Measurements from ENCODE around the gene ERG.

Gene ERG

DNA sequence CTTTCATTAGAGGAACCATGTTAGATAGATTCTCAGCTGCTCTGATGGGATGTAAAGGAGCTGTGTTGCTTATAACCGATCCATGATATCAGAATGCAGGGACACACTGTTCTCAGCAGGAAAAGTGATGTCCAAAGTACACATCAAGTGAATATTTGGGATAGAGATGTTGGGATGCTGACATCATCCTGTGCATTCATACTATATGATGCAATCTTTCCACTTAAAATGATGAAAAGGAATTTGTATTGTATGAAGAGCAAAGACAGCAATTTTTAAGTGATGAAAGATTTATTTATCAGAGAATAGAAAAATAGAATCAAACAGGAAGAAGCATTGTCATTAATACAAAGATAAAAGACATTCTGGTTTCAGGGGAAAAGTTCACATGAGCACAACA is 110.1 kb downstream of the ERG start:
- no peak for DNase-seq

DNA sequence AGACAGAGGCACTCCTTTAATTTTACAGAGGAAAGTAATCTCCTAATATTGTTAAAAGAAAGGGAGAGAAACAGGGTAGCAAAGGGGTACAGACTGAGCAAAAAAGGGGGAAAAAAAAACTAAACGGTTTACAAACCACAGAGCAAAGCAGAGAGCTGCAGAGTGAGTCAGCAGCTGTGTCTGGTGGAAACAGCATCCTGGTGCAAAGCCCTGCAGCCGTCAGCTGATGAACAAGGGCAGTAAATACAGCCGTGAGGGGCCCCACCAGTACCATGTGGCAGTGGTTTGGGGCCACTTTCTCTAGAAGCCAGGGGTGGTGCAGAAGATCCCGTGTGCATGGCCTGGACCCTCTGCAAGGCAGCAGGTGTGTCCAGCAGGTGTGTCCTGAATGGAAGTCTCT is 111.3 kb downstream of the ERG start:
- DNase-seq, result no peak

DNA sequence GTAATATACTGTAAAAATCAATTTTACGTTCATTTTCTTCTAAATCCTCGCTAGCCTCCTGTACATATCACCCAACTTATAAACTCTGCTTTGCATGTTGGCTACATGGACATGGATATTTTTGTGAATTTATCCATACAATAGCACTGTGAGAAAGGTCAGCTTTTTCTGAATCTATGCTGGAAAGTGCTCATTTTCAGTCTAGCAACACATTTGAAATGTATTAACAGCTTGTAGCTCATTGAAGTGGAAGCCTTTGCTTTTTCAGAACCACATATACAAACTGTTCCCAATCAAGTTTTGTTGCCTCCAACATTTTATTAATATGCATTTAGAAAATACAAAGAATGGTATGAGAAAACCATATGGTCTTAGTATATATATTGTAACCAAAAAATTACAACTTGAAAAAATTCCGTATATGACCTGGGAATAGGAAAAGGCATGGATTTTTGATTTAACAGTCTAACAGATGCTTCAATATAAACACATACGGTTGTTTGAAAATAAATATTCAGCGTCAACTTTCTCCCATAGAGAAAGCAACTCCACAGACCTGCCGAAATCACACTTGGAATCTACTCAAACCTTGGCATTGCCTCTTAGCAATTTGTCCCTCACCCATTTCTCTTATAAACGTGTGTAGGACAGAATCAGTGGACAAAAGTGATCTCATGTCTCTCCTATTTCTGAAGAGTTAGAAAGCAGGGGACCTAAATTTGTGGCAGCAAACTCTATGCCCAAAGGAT is 112.7 kb downstream of the ERG start:
- DNase-seq, result no peak

DNA sequence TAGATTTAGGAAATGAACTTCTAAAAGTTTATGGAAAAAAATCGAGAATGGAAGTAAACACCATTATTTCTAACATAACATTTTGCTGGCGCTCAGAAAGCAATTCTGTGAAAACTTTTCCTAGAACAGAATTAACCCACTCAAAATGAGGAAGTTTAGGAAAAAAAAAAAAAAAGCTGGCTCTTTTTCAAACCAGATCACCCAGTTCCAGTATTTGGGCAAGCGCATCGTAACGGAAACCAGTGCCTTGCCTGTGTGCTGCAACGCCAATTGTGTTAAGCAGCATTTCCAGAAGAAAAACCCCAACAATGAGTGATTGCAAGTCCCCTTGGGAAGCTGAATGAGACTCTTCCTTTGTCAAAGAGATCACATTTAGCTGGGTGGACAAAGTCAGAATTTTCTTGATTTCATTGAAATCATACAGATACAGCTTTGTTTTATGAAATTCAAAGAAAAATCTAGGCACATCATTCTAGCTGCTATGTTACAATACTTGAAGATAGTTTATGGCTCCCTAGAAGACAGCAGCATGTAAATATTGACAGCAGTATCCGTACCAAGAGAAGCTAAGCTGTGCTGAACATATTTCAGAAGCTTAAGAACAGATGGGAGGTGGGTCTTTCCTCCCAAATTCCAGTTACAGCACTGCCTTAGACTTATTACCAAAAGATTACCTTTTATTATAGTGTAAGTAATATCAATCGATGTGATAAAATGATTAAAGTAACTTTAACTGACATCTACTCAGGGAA is 113.4 kb downstream of the ERG start:
- no peak for DNase-seq

DNA sequence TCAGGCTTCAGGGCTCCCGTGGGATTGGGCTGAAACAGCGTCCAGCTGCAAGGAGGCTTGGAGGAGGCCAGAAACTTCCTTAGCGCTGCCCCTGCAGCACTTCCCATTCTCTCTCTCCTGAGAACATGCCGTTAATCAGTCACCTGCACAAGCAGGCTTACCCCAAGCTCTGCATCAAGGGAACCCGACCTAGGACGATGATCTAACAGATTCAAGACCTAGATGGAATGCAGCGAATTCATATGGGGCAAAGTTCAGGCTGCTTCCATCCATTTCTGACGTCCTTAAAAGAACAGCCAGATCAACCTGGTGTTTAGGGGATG is 114.1 kb downstream of the ERG start:
- DNase-seq, result no peak

DNA sequence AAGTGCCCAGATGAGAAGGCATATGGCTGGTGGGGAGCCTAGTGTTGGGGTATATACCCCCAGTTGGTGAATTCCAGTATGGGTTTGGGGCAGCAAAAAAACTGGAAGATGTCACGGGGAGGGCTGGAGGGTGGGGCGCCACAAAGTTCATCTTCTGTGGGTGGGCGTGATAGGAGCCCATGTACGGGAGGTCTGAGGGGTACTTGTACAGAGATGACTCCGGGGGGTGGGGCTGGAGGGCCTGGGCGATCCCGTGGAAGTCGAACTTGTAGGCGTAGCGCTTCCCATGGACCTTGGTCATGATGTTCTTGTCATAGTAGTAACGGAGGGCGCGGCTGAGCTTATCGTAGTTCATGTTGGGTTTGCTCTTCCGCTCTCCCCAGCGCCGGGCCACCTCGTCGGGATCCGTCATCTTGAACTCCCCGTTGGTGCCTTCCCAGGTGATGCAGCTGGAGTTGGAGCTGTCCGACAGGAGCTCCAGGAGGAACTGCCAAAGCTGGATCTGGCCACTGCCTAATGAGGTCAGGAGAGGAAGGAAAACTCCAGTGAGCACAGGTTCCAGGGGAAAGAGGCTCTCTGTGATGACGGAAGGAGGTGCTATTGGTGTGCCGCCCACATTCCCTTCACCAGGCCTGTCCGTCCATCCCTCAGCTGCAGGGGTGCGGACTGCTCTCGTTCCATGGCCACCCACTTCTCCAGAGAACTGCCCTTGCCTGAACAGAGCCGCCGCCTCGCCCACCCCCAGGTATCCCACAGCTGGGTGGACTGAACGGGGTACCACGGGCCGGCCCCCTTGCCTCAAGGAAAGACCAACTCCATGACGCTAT is 114.7 kb downstream of the ERG start:
- no peak for DNase-seq

DNA sequence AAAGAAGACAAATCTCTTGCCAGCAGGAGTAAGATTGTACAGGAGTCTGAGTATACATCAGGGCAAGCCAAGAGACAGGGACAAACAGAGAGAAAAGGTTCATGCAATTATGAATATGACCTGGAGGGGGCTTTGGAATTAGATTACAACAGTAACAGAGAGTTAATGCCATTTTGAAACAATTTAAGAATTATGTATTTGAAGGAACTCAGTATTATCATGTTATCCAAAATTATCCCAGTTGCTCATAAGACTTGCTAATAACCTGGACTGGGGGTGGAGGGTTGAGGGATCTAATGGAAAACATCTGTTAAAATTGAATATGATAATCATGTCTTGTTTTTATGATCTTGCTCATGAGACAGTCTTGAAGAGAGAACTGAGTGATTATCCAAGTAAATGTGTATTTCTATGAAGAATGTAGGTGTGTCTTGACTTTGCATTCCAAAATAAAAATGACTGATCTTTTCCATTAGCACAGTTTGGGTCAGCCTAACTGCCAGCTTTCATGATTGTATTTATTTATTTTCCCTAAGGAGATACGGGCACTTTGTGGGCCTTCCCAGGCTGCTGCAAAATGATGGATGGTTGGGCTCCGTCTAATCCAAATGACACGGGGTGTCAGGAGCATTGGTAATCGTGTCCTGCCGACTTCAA is 117.7 kb downstream of the ERG start:
- peak in 1 of 3 experiments; percentile 22 for DNase-seq

DNA sequence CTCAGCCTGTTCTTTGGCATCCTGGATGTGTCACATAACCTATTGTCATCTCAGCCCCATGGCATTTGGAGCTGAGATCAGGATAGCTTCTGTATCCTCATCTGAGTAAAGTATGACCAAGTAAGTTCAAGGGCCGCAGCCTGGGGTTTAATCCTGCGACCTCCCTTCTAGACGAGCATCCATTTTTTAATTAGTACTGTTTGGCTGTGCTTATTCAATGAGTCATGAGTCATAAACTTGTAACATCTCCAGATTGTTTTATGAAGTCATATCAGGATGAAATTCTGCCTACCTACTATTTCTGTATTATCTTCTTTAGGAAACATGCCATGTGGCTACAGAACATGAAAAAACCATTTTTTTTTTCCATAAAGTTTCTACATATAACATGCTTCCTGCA is 119.1 kb downstream of the ERG start:
- DNase-seq, result no peak

DNA sequence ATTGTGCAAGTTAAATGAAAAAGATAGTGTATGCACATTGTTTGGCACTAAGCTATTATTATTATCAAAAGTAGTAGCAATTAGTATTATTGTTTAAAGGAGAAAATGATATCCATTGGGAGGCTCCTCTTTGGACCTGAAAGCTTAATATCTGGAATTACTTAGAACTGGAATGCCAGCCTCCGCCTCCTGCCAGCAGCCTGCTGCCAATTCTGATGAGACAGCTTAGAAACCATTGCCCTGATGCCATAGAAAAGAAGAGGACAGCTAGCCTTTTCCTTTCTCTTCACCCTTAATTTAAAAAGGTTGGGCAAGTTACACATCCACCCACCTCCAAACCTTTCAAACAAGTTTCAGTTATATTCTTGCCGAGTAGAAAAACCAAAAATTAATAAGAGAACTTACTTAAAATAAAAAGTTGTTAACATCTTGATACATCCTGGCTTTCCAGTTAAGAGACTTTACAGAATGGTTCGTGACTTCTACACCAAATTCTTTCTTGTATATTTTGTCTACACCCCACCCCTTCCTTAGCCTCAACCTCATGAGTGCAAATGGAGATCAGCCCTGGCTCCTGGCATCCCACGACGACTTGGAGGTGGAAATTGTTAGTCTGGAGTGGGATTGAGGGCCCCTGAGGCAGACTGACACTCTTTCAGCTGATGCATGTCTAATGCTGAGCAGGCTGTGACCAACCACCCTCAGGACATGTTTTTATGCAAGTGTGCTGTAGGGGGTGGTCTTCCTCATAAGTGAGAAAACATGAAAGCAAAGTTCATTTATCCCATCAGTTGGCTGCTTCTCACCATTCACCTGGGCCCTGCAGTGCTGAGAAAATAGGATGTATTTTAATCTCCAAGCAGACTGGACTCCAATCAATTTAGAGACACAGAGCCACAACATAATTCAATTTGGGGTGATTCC is 120.8 kb downstream of the ERG start:
- DNase-seq, result no peak

DNA sequence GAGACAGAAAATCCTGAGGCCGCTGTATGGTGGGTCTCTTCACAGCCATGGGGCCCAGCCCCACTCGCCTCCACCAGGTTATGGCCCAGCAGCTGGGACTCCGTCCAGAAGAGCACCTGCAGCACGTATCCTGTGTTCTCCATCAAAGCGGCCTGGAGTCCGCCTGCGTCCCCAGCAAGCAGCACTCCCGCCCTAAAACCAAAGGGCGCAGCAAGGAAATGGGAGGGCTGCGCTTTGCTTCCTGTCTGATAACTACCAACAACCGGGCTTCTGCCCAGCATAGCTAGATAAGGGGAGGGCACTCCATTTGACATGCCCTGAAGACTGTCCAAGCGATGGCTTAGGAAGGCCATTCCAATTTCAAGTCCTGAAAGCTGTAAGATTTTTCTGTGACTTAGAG is 121.6 kb downstream of the ERG start:
- DNase-seq, result no peak

DNA sequence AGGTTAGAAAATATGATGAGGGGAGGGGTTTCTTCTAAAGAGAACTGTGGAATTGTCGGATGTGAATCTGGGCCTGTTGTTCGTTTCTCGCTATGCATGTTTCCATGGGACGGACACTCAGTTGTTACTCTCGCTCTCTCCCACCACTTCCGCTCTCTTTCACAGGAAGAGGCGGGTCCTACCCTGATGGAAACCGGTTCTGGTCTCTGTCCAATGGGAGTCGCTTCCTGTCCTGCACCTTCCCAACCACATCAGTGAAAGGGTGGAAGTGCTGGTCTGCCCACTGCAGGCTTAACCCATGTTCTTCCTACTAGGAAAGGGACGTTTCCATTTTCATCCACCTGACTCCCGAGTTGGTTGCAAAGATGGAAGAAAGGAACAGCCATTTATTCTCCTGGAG is 122.0 kb downstream of the ERG start:
- DNase-seq, result no peak

DNA sequence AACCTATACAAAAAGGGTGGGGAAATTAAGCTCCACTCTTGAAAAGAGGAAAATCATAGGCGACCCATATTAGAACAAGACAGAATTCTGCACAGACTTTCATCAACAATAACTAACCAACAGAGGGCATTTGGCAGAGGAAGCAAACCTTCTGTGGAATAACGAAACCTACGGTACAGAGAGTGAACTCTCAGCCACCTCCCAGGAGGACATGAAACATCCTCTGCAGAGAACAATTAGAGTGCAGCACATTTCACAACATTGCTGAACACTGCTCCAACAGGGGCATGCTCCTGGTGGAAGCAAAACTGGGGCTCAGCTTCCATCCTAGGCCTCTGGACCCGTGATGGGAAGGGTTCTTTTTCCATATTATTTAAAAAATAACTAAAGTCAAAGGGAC is 130.6 kb downstream of the ERG start:
- DNase-seq, result no peak

DNA sequence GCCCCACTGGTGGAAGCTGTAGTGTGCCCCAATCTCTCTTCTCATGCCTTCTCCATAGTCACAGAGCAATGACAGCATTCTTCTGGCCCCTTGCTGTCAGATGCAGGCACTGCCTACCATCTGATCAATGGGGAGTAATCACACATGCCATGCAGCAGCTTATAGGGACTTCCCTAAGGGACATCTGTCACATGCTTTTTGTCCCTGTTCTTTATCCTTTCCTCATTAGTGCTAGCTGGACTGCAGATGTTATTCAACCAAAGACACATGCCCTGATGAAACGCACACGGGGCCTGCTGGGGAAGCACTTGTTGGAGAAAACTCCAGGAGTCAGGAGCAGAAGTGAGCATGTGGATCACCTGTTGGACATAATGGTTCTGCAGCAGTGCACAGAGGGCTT is 132.8 kb downstream of the ERG start:
- no peak for DNase-seq

DNA sequence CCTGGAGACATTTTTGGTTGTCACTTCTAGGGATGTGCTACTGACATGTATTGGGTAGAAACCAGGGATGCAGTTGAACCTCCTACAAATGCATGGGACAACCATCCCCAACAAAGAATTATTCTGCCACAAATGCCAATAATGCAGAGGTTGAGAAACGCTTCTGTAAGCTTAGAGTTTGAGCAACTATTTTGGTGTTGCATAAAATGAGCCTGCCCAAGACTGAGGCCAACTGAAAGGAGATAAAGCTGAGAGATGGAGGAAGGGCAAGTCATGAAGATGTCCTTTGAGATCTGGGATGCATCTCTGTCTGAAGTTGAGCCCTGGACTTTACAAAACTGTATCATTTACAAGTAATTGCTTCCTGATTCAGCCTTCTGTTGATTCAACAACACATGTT is 134.6 kb downstream of the ERG start:
- DNase-seq, result peak in 1 of 3 experiments; percentile 16

DNA sequence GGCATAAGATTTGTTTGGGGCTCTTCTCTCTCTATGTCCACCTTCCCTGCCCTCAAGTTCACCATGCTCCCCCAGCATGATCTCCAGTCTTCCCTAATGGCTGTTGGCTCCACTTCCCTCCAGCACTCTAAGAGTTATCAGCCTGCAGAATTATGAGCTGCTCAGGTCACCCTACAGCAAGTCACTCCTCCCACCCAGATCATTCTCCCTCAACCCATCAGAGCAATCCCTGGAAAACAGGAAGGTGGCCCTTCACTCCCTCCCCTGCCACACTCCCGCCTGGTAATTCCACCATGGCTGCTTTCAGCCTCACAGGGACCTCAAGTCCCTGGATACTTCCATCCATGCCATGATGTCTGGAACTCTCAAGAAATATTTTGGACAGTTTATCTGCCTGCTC is 137.0 kb downstream of the ERG start:
- no peak for DNase-seq

DNA sequence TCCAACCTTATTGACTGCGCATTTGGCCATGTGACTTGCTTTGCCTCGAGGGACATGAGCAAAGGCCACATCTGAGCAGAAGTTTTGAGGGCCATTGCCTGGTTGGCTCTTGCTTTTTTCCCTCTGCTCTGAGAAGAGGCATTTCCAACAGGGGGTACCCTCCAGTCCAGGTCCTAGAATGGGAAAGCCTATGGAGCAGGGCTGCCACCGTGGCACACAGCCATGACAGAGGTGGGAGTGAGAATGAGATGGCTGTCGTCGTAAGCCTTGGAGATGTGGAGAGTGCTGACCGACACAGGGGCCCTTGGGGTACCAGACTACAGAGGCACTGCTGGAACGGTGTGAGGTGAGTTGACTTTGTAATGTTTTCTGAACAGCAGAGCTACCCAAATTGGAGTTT is 138.4 kb downstream of the ERG start:
- no peak for DNase-seq

DNA sequence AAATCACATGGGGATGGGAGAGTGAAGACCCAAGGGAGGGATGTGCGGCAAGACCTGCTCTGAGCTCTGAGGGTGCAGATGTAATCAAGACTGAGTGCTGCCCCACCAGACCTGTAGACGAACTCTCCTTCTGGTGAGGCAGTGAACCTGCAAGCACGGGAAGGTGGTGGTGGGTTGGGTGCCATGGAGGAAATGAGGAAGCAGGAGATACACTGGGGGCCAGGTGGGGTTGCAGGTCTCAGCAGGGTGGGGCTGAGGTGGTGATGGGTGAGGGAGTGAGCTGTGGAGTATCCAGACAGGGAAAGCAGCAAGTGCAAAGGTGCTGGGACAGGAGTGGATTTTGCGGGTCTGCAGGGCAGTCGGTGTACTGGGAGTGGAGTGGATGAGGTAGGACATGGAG is 139.2 kb downstream of the ERG start:
- no peak for DNase-seq

DNA sequence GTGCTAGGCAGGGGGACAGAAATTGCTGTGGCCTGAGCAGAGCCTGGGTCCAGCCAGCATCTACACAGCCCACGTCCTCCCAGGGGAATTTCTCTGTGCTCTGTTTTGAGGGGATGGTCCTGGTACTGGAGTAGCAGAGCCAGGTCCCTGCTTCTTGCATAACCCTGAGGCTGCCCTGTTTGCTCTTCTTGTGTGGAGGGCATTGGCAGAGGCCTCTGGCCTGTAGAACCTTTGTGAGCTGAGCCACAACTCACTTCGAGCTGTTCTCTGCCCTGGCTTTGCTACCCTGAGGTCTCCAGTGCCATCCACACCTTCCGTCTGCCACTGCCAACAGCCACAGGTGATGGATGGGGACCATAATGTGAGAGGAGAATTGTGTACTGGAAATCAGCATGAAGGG is 139.6 kb downstream of the ERG start:
- DNase-seq, result no peak

DNA sequence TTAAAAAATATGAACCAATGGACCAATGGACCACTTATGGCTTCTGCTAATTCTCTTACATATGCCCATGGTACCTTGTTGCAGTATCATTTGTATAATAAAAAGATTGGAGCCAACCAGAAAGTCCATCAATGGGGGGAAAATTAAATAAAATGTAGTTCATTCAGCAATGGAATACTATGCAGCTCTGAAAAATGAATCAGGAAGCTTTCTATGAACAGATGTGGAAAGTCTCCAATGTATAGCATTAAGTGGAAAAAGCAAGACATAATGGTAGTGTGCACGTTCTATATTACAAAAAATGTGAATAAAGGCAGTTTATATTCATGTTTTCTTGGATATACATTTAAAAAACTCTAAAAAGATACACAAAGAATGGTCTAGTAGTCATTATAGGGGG is 140.2 kb downstream of the ERG start:
- no peak for DNase-seq

DNA sequence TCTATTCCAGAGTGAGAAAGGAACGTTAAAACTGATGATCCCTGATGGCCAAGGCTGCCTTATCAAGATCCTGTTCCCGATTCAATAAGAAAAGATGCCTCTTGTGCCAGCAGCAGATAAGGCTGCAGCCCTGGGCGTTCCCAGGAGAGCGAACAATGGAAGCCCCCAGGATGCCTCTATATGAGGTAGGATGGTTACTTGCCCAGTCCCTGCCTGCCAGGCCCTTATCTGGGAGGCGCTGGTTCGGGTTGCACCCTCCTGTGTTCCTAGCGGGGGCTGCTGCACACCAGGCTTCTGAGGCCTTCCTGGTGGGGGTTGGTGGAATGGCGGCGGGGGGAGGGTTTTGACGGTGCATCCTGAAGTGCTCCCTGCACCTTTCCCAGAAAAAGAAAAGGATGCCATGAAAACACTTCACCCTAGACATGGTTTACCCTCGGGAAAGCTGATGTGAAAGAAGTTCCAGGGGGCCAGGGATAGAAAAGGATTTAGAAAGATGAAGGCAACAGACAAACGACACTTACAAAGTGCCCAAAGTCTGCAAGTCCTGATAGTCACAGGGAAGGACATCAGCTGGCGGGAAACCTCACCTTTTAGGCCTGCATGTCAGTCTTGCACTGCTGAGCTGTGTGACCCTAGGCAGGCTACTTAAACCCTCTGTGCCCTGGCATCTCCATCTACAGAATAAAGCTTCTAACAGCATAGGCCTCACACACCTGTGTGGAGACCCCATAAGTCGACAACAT is 141.2 kb downstream of the ERG start:
- DNase-seq, result no peak

DNA sequence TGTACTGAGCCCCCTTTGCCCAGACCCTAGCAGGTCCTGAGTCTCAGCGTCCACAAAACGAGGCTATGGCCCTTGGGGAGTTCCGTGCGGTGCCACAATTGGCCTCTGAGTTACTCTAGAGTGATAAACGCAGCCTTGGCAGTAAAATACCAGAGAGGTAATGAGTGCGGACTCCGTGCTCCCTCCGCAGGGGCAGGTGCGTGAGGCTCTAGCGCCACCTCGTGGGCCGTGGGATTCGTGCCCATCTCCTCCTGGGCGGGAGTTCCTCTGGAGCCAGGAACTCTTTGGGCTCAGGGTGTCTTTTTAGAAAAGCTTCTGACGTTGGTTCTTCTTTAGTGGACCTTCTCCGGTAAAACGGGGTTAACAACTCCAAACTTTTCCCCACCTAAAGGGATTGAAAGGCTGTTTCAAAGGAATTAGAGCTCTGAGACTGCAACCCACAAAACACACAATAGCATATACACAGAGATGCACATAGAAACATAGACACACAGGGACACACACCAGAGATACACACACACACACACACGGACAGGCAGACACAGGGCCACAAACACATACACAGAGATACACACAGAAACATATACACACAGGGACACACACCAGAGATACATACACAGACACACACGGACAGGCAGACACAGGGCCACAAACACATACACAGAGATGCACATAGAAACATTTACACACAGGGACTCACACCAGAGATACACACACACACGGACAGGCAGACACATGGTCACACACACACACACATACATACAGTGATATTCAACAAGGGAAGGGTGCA is 142.1 kb downstream of the ERG start:
- DNase-seq, result peak; percentile 68 to 84 (median 70)

Measured in NCI-H1417 (cell line).